MCF 10A (cell line): Measurements from ENCODE around the gene ITGA1. TPM values are rescaled to one million over a fixed set of nuclear protein-coding genes. Genes with fewer than 3 reads are reported as not detected.

Experiments
- BruUV-seq: library from RNA; stranded (reverse); fragments of 400-500 nt; replicated peaks from 2 replicates; lab custom pipeline; 2021; lab: Mats Ljungman, UMichigan
- CTCF ChIA-PET: fragments of 300-600 bp; sonication (Branson Sonifier 250); formaldehyde crosslinking; extraction: SDS; loops from one replicate; lab custom pipeline; 2021; ENCODE audit warnings: antibody characterized with exemption, inconsistent platforms; lab: Yijun Ruan, JAX
- POLR2A ChIA-PET: fragments of 300-600, 350-650 bp; sonication (Branson Sonifier 250); formaldehyde crosslinking; extraction: SDS; loops from one replicate; lab custom pipeline; 2020; ENCODE audit warnings: antibody characterized with exemption, inconsistent platforms; lab: Yijun Ruan, JAX
- DNase-seq: peaks from one replicate; pipeline ENCODE4 v3.0.0-alpha.2; 2018; ENCODE audit not compliant: unreplicated experiment
- H3K27ac Mint-ChIP-seq: one replicate; pipeline ENCODE4 v1.8.0; 2022; ENCODE audit warnings: mild to moderate bottlenecking, low read depth, mixed read lengths; ENCODE audit not compliant: unreplicated experiment
- H3K27me3 Mint-ChIP-seq: one replicate; pipeline ENCODE4 v1.8.0; 2022; ENCODE audit warnings: mixed read lengths; ENCODE audit not compliant: insufficient read depth, unreplicated experiment
- H3K36me3 Mint-ChIP-seq: one replicate; pipeline ENCODE4 v1.8.0; 2022; ENCODE audit warnings: mild to moderate bottlenecking, moderate library complexity, mixed read lengths; ENCODE audit not compliant: insufficient read depth, unreplicated experiment
- H3K4me1 Mint-ChIP-seq: one replicate; pipeline ENCODE4 v1.8.0; 2022; ENCODE audit warnings: mixed read lengths; ENCODE audit not compliant: insufficient read depth, unreplicated experiment
- H3K4me3 Mint-ChIP-seq: one replicate; pipeline ENCODE4 v1.8.0; 2022; ENCODE audit warnings: mild to moderate bottlenecking, moderate library complexity, mixed read lengths; ENCODE audit not compliant: unreplicated experiment
- H3K9me3 Mint-ChIP-seq: one replicate; pipeline ENCODE4 v1.8.0; 2022; ENCODE audit warnings: mixed read lengths; ENCODE audit not compliant: unreplicated experiment
- intact Hi-C: fragments of 100-400 bp; cut with micrococcal nuclease; formaldehyde crosslinking; loops from 2 replicates; pipeline ENCODE4 v1.14.1; 2022
- total RNA-seq: library from RNA; stranded (reverse); gene quantifications from 2 replicates; pipeline ENCODE4 v1.2.3, GENCODE V29; 2022
- TF ChIP-seq, protein P1 (sequence below): fragments of 200-600 bp; IDR thresholded peaks from one replicate; pipeline ENCODE4 v1.8.0; 2022; ENCODE audit warnings: antibody characterized with exemption, mild to moderate bottlenecking; ENCODE audit not compliant: unreplicated experiment

ITGA1 gene
- total RNA-seq, 1 experiment from 2014 or later = 7.7 TPM

DNA sequence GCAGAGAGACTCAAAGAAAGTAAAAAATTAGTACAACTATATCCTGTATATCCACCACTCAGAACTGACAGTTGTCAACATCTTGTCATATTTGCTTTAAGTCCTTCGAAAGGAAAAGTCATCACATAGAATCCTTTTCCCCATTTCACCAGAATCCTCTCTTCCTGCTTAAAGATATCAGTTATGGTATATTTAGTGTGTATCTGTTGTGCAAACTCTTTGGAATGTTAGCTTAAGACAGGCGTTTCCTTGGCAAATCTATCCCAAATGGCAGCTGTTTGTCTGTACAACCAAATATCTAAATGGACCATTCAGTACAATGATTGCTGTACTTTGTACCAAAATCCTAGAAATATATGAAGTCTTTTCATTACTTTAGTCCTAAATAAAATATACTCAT, 98.5 kb downstream of the ITGA1 start:
- Mint-ChIP-seq H3K9me3 (no peaks in the 10 kb centered on the region), H3K27ac (no peak overlapping the region), H3K4me3 (no peak overlapping the region), H3K4me1 (no peaks in the 10 kb centered on the region), H3K36me3 (no peaks in the 10 kb centered on the region), H3K27me3 (no peaks in the 10 kb centered on the region)
- no peak for DNase-seq
- ChIA-PET CTCF (interaction anchor here (1.4 kb wide), 1 partner anchor 29 kb away, joined by 3 read pairs; no protein-coding TSS in a partner anchor), POLR2A (no interaction called here)
- BruUV-seq = no TSS peak
- TF ChIP-seq, protein P1, sequence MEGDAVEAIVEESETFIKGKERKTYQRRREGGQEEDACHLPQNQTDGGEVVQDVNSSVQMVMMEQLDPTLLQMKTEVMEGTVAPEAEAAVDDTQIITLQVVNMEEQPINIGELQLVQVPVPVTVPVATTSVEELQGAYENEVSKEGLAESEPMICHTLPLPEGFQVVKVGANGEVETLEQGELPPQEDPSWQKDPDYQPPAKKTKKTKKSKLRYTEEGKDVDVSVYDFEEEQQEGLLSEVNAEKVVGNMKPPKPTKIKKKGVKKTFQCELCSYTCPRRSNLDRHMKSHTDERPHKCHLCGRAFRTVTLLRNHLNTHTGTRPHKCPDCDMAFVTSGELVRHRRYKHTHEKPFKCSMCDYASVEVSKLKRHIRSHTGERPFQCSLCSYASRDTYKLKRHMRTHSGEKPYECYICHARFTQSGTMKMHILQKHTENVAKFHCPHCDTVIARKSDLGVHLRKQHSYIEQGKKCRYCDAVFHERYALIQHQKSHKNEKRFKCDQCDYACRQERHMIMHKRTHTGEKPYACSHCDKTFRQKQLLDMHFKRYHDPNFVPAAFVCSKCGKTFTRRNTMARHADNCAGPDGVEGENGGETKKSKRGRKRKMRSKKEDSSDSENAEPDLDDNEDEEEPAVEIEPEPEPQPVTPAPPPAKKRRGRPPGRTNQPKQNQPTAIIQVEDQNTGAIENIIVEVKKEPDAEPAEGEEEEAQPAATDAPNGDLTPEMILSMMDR = no peak
- intact Hi-C loops = no loop called here

- Mint-ChIP-seq H3K36me3 (no peaks in the 10 kb centered on the region), H3K9me3 (no peaks in the 10 kb centered on the region), H3K4me1 (no peaks in the 10 kb centered on the region), H3K27ac (no peak overlapping the region), H3K4me3 (no peak overlapping the region), H3K27me3 (no peaks in the 10 kb centered on the region)
- intact Hi-C loops = no loop called here
- no TSS peak for BruUV-seq
- no peak for DNase-seq
- ChIA-PET POLR2A (no interaction called here), CTCF (interaction anchor here (0.7 kb wide), 1 partner anchor 62 kb away, joined by 4 read pairs; no protein-coding TSS in a partner anchor)
- TF ChIP-seq, protein P1 = no peak
Measured at GRCh38 chr5:52887066-52887465, 99.3 kb downstream of the ITGA1 start.

GRCh38 chr5:52888363-52888762, 100.6 kb downstream of the ITGA1 start:
- ChIA-PET CTCF (interaction anchor here (0.5 to 0.7 kb wide), 2 partner anchors 14 to 180 kb away, joined by 3 read pairs; no protein-coding TSS in a partner anchor), POLR2A (interaction anchor here (0.7 kb wide), 1 partner anchor 10 kb away, joined by 3 read pairs; no protein-coding TSS in a partner anchor)
- Mint-ChIP-seq H3K9me3 (no peaks in the 10 kb centered on the region), H3K4me3 (no peak overlapping the region), H3K27ac (no peak overlapping the region), H3K27me3 (no peaks in the 10 kb centered on the region), H3K4me1 (no peaks in the 10 kb centered on the region), H3K36me3 (no peaks in the 10 kb centered on the region)
- no peak for DNase-seq
- BruUV-seq = no TSS peak
- intact Hi-C loops = no loop called here
- TF ChIP-seq, protein P1 = no peak

GRCh38 chr5:52892242-52892878, 104.6 kb downstream of the ITGA1 start:
- Mint-ChIP-seq H3K36me3 (no peaks in the 10 kb centered on the region), H3K9me3 (no peaks in the 10 kb centered on the region), H3K4me3 (no peak overlapping the region), H3K4me1 (no peaks in the 10 kb centered on the region), H3K27me3 (no peaks in the 10 kb centered on the region), H3K27ac (no peak overlapping the region)
- TF ChIP-seq, protein P1 = no peak
- intact Hi-C loops = no loop called here
- ChIA-PET CTCF (no interaction called here), POLR2A (interaction anchor here (0.6 to 1.1 kb wide), 2 partner anchors 17 to 90 kb away, joined by 3 read pairs; no protein-coding TSS in a partner anchor)
- DNase-seq = no peak
- BruUV-seq = no TSS peak
